ENCODE results near the gene DPYD.

GRCh38 chr1:97308131-97308530 lies 612.7 kb downstream of the DPYD start:
- TF ChIP-seq, protein P1, sequence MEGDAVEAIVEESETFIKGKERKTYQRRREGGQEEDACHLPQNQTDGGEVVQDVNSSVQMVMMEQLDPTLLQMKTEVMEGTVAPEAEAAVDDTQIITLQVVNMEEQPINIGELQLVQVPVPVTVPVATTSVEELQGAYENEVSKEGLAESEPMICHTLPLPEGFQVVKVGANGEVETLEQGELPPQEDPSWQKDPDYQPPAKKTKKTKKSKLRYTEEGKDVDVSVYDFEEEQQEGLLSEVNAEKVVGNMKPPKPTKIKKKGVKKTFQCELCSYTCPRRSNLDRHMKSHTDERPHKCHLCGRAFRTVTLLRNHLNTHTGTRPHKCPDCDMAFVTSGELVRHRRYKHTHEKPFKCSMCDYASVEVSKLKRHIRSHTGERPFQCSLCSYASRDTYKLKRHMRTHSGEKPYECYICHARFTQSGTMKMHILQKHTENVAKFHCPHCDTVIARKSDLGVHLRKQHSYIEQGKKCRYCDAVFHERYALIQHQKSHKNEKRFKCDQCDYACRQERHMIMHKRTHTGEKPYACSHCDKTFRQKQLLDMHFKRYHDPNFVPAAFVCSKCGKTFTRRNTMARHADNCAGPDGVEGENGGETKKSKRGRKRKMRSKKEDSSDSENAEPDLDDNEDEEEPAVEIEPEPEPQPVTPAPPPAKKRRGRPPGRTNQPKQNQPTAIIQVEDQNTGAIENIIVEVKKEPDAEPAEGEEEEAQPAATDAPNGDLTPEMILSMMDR (IDR thresholded peaks at IDR 0.05; ENCODE audit: low read length): no peak
- TF ChIP-seq EZH2 (IDR thresholded peaks at IDR 0.05; ENCODE audit: borderline replicate concordance, low read length): no peak

Measured in OCI-LY1 (cell line).